GM19395 (cell line): ENCODE measurements around the gene AP4E1.
"Not testable (repeated sequence)": the region's sequence is repeated elsewhere in the genome, so short reads cannot be mapped to it uniquely, and the experiment has no call there.

ENCODE experiments used
- ATAC-seq: cut with Tn5 transposase; IDR thresholded peaks from one replicate; pipeline ENCODE4 v1.9.1; 2021; ENCODE audit warnings: mild to moderate bottlenecking, moderate library complexity; ENCODE audit not compliant: unreplicated experiment

The AP4E1 gene

DNA sequence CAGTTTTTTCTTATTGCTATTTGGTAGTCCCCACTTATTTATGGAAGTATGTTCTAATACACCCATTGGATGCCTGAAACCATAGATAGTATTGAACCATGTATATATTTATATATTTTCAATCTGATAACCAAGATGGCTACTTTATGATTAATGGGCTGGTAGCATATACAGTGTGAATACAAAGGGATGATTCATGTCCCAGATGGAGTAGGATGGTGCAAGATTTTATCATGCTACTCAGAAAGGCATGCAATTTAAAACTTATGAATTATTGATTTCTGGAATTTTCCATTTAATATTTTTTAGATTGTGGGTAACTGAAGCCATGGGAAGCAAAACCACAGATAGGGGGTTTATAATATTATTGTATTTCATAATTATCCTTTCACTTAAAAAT is 35.2 kb downstream of the AP4E1 start:
- ATAC-seq: no peak

DNA sequence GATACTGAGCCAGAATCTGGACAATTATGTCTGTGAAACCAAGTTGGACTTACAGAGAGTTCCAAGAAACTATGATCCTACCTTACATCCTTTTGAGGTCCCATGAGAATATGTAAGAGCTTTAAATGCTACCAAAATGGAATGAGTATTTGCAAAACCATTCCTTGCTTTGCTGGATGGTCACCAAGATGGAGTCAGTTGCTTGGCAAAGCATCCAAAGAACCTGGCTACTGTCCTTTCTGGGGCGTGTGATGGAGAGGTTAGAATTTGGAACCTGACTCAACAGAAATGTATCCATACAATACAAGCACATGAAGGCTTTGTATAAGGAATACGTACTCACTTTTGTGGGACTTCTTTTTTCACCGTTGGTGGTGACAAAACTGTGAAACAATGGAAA is 36.2 kb downstream of the AP4E1 start:
- no peak for ATAC-seq

DNA sequence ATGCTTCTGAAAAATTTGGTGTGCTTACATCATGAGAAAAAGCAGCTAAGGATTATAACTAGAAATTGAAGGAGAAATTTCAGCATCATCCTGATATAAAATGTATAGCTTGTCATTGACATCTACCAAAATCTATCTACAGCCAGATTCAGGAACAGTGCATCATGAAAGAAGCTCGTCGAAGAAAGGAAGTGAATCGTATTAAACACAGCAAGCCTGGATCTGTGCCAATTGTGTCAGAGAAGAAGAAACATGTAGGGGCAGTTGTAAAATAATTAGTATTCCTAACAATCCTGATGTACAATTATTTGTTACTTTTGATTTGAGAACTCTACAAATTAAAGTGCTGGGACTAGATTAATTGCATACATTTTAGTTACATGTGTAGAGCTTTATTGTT is 37.2 kb downstream of the AP4E1 start:
- no peak for ATAC-seq

DNA sequence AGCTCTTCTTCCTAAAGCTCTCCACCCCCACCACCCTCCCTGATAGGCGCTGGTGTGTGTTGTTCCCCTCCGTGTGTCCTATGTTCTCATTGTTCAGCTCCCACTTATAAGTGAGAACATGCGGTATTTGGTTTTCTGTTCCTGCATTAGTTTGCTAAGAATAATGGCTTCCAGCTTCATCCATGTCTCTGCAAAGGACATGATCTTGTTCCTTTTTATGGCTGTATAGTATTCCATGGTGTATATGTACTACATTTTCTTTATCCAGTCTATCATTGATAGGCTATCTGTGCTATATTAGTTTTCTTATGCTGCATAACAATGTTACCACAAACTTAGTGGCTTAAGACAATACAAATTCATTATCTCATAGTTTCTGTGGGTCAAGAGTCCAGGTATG is 42.3 kb downstream of the AP4E1 start:
- ATAC-seq: not testable (repeated sequence)

DNA sequence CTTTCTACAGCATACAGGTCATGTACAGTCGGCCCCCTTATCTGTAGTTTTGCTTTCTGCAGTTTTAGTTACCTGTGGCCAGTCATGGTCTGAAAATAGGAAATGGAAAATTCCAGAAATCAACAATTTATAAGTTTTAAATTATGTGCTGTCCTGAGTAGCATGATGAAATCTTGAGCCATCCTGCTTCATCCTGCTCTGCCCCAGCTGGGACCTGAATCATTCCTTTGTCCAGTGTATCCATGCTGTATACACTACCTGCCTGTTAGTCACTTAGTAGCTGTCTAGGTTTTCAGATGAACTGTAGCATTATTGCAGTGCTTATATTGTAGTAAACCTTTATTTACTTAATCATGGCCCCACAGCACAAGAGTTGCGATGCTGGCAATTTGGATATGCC is 44.8 kb downstream of the AP4E1 start:
- no peak for ATAC-seq

DNA sequence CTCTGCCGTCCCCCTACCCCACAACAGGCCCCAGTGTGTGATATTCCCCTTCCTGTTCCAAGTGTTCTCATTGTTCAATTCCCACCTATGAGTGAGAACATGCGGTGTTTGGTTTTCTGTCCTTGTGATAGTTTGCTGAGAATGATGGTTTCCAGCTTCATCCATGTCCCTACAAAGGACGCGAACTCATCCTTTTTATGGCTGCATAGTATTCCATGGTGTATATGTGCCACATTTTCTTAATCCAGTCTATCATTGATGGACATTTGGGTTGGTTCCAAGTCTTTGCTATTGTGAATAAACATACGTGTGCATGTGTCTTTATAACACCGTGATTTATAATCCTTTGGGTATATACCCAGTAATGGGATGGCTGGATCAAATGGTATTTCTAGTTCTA is 46.4 kb downstream of the AP4E1 start:
- not testable (repeated sequence) for ATAC-seq

DNA sequence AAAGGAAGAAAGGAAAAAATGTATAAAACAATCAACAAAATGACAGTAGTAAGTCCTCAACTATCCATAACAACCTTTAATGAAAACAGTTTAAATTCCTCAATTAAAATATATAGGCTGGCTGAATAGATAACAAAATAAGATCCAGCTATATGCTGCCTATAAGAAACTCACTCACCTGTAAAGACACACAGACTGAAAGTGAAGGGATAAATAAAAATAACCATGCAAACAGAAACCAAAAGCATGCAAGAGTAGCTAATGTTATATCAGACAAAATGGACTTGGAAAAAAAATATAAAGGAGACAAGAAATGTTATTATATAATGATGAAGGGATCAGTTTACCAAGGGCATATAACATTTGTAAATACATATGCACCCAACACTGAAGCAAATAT is 51.2 kb downstream of the AP4E1 start:
- ATAC-seq: no peak

DNA sequence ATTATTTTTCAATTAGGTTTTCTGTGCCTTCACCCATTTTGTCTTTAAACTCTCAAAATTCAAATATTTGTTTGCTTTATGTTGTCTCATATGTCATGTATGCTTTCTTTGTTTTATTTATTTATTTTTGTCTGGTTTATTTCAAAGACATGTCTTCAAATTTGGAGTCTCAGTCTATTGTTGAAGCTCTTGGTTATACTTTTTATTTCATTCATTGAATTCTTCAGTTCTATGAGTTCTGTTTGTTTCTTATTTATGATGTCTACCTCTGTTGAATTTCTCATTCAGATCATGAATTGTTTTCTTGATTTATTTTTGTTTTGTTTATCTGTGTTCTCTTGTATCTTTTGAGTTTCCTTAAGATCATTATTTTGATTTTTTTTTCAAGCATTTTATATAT is 55.6 kb downstream of the AP4E1 start:
- no peak for ATAC-seq

DNA sequence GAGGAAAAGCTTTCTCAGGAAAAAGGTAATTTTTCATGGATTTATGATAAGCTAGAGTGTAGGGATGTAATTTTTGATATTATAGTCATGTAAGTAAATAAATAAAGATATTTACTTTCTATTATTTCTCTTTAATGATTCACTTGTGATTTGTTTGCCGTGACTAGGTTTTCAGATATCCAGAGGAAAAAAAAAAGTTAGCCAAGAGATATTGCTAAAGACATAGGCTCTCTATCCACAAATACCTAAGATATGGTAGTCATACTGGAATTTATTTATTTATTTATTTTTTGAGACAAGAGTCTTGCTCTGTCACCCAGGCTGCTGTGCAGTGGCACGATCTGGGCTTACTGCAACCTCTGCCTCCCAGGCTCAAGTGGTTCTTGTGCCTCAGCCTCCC is 59.9 kb downstream of the AP4E1 start:
- no peak for ATAC-seq

DNA sequence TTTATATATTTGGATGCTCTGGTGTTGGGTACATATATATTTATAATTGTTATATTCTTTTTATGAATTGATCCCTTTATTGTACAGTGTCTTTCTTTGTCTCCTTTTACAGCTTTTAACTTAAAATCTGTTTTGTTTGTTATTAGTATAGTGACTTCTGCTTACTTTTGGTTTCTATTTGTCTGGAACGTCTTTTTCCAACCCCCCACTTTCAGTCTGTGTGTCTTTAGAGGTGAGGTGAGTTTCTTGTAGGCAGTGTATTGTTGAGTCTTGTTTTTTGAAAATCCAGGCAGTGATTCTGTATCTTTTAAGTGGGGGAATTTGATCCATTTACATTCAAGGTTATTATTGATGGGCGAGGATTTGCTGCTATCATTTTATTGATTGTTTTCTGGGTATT is 62.0 kb downstream of the AP4E1 start:
- ATAC-seq: no peak

DNA sequence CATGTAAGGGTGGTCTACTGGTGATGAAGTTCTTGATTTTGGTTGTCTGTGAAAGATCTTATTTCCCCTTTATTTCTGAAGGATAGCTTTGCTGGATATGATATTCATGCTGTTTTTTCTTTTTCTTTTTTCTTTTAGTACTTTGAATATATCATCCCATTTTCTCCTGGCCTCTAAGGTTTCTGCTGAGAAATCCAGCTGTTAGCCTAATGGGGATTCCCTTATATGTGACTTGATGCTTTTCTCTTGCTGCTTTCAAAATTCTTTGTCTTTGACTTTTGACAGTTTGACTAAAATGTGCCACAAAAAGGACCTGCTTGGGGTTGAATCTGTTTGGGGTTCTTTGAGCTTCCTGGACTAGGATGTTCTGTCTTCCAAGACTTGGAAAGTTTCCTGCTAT is 62.6 kb downstream of the AP4E1 start:
- ATAC-seq: no peak

DNA sequence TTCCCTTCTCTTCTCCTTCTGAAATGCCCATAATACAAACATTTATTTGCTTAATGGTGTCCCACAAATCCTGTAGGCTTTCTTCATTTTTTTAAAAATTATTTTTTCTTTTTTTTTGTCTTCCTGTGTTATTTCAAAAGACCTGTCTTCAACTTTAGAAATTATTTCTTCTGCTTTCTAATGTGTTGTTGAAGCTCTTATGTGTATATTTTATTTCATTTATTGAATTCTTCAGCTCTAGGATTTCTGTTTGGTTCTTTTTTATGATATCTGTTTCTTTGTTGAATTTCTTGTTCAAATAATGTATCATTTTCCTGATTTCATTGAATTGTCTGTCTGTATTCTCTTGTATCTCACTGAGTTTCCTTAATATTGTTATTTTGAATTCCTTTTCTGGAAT is 63.1 kb downstream of the AP4E1 start:
- no peak for ATAC-seq

DNA sequence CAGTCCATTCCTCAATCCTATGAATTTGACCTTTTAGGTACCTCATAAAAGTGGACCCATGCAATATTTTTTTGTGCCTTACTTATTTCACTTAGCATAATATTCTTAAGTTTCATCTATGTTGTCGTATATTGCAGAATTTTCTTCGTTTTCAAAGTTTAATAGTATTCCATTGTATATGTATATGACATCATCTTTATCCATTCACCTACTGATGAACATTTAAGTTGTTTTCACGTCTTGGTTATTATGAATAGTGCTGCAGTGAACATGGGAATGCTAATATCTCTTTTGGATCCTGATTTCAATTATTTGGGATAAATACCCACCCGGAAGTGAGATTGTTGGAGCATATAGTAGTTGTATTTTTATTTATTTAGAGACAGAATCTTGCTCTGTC is 65.1 kb downstream of the AP4E1 start:
- ATAC-seq: no peak

DNA sequence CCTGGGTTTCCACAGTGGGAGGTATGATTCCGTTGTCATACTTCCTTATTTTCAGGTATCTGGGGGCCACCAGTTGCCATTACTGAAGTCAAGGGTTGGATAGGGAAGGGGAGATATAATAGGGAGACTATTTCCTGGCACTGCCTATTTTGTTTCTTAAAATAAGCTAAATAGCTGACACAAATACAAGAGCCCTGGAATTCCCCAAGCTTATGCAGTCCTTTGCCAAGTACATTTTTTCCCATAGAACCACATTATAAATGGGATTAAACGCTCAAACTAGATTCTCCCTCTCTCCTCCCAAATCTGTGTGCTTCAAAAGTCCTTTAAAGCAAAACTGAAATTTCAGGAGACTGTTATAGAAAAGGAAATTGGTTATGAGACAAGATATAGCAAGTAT is 68.7 kb downstream of the AP4E1 start:
- no peak for ATAC-seq

DNA sequence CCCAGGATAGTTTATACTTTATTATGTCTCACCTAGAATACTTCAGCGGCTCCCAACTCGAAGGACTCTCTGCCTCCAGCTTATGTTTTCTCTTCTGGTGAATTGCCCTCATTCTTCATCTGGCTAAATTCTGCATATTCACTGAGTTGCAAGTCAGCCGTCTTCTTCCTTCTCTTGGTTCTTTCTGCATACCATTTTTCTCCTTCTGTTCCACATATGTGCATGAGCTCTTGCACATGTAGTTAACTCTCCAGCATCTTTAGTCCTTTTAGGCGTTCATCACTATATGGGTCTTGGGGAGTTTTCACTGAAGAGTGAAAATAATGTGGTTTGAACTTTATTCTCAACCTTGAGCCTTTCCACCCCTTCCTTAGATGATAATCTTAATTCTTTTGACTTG is 70.1 kb downstream of the AP4E1 start:
- ATAC-seq: no peak

DNA sequence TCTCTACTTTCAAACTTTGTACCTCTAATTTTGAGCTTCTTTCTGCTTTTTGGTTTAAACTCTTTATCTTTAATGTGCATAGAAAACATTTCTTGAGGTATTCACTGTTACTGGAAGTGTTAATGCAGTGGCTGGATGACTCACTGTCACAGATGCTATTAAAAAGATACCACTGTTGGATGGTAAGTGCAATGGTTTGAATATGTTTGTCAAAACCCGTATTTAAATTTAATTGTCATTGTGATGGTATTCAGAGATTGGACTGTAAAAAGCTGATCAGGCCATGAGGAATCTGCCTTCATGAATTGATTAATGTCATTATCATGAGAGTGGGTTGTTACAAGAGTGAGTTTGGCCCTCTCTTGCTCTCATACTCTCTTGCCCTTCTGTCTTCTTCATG is 70.6 kb downstream of the AP4E1 start:
- ATAC-seq: no peak

DNA sequence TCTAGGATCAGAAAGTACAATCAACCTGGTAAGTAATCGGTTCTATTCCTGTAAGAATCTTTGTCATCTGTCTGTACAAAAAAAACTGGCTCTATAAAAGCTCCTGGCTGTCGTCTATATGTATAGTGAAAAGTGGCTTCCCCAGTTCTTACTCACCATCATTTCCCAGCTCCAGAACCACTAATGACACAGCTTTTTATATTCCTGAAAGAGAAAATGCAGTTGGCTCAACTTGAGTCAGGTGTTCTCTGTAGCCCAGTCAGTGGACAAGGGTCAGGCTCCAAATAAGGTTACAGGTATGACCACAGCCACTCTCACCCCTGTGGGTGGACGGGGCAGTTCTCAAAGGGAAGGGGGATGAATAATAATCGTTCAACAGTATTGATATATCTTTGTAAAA is 85.1 kb downstream of the AP4E1 start:
- ATAC-seq: no peak

DNA sequence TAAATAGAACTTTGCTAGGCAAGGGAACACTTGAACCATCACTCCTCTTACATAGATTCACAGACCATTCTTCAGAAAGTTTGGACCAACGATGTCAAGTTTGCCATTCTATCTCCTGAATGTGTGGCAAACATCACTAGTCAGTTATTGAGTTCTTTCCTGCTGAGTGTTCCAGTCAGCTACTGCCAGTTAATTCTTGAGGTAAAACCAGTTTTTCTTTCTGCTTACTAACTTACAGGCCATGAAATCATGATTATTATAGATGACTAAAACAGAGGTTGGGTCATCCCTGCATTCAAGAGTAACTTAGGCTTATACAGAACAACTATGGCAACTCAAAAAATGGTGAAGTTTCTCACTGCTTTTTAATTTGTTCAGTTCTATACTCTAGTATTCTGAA is 88.2 kb downstream of the AP4E1 start:
- ATAC-seq: no peak

DNA sequence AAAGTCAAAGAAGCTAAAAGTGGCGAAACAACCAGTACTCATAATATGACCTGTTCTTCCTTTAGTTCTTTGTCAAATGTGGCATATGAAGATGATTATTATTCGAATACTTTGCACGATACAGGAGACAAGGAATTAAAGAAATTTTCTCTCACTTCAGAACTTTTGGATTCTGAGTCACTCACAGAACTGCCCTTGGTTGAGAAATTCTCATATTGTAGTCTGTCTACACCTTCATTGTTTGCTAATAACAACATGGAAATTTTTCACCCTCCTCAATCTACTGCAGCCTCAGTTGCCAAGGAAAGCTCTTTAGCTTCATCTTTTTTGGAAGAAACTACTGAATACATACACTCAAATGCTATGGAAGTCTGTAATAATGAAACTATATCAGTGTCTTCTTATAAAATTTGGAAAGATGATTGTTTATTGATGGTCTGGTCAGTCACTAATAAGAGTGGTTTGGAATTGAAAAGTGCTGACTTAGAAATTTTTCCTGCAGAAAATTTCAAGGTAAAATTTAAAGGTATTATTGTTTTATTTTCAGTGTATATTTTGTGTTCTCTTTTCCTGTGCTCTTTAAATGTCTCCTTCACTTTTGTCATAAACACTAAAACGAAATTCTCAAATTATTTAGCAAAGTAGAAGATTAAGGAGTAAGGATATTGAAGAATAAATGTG is 89.0 kb downstream of the AP4E1 start:
- no peak for ATAC-seq

DNA sequence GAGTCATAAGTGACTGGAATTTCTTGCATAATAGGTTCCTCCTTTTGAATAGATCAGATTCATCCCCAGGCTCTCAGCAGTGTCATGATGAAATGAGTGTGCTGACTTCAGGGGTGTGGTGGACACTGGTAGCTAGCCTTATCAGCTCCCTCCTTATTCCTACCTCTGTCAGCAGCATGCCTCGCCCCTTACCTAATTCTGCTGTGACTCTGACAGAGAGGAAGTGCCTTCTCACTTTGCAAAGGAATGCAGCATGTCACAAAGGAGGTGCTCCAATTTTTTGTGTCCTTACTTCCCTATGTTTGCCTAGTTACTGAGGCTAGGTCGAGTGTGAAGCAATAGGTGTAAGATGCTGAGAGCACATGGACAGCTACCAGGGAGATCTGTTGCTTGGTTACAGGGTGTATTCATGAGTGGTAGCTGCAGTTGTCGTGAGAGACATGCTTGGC is 95.6 kb downstream of the AP4E1 start:
- ATAC-seq: no peak

DNA sequence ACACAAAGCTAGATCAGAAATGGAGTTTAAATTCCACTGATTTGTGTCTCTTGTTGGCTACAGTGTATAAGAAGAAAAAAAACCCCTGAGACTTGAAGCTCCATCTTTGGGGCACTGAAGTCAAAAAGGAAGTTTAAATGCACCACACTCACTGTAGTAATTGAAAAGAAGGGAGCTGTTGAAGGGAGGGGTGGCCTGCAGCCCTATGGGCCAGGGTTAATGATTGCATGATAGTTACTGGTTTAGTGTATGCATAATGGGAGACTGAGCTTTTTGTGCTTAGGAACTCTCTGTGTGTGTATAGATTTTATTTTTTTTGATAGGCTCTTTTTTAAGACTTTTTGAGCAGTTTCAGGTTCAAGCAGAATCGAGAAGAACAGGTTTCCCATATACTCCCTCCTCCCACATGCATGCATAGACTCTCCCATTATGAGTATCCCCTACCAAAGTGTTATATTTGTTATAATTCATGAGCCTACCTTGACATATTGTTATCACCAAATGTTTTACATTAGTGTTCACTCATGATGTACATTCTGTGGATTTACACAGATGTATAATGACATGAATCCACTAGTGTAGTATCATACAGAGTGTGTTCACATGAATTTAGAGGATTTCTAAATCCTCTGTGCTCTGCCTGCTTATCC is 98.0 kb downstream of the AP4E1 start:
- ATAC-seq: no peak

DNA sequence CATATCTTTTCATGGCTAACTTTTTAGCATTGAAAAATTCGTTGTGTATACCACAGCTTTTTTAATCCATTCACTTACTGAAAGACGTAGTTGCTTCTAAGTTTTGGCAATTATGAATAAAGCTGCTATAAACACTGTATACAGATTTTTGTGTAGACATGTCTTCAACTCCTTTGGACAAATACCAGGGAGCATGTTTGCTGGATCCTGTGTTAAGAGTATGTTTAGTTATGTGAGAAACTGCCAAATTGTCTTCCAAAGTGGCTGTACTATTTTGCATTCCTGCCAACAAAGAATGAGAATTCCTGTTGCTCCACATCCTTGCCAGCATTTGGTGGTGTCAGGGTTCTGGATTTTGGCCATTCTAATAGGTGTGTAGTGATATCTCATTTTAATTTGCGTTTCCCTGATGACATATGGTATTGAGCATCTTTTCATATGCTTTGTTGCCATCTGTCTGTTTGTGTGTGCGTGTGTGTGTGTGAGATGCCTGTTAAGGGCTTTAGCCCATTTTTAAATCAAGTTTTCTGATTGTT is 98.7 kb downstream of the AP4E1 start:
- ATAC-seq: no peak

DNA sequence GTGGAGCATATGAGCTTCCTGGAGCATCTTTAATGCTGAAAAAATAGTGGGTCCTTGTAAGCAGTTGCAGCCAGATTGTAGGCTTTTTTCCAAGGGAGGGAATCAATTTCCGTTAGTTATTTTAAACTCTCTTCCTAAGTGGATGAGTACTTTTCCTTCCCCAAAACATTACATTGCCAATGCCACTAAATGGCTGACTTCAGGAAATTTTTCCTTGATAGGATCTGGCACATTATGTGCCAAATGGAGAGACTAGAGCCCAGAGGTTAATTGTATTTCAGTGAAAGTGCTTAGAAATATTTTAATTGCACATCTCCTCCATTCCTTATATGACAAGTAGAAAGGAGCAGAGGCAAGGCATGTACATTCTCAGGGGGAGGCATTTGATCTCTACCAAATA is 102.7 kb downstream of the AP4E1 start:
- ATAC-seq: no peak
